ENCODE data around the gene C1orf115.

The C1orf115 gene, protein sequence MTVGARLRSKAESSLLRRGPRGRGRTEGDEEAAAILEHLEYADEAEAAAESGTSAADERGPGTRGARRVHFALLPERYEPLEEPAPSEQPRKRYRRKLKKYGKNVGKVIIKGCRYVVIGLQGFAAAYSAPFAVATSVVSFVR

DNA sequence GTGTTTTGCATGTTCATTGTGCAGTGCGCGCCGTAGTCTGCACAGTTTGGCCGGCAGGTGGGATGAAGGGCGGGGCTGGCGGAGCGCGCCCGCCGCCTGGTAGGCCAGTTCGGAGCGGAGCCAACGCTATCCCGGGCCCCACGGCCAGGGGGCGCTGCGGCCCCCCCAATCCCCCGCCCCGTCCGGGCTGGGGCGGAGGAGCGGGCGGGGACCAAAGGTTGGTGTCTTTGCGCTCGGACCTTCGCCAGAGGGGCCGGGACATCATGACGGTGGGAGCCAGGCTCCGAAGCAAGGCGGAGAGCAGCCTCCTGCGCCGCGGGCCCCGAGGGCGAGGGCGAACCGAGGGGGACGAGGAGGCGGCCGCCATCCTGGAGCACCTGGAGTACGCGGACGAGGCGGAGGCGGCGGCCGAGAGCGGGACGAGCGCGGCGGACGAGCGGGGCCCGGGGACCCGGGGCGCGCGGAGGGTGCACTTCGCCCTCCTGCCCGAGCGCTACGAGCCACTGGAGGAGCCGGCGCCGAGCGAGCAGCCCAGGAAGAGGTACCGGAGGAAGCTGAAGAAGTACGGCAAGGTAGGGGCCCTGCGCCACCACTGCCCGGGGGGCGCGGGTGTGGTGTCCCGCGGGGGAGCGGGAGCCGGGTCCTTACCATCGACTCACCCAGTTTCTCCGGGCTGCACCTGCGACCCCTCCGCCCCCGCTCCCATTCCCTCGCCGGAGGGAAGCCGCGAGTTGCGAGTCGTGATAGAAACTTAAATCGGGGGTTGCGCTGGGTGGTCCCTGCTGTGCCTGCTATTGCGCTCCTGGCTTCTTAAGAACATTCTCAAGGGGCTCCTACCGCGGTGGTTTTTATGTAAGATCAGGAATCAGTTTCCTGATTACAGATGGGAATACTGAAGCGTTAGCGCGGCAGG is at the start of gene C1orf115:
Gene C1orf115, plus strand, starts transcription at position 224 of the 913 bp plus-strand sequence. Its CDS starts 40 bp downstream, at position 264.
- no peak within 1 kb of the TSS for H3K4me2 ChIP-seq (ENCODE audit: low read length)
- H3K4me3 ChIP-seq (ENCODE audit: low read length), result no peak within 1 kb of the TSS

DNA sequence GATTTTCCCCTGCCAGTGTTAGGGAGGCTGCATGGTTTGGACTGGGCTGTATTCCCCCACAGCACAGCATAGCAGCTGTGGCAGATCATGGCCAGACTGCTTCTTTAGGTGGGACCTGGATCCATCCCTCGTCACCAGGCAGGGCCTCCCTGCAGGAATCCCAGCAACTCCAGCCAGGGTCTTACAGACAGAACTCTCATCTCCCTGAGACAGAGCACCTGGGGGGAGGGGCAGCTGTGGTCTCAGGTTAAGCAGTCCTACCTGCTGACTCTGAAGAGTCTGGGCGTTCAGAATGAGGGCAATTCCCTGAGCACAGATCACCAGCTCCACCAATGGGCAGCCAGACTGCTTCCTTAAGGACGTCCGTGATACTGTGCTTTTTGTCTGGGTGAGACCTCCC is 47.9 kb upstream of the C1orf115 start:
- Histone ChIP-seq H3K4me1 (ENCODE audit: control insufficient read depth, low read length) (no peaks in the 10 kb centered on the region), H3K4me3 (ENCODE audit: low read length) (no peak overlapping the region), H3K36me3 (ENCODE audit: control insufficient read depth, low read length) (no peaks in the 10 kb centered on the region), H3K79me2 (ENCODE audit: control insufficient read depth, low read length) (no peaks in the 10 kb centered on the region), H3K9me3 (ENCODE audit: control insufficient read depth, insufficient read depth, low read length) (no peaks in the 10 kb centered on the region), H3K27ac (ENCODE audit: low read depth, low read length) (no peak overlapping the region), H3K9me2 (replicated peaks; ENCODE audit: control insufficient read depth, low read length) (no peaks in the 10 kb centered on the region), H3K4me2 (ENCODE audit: low read length) (no peak overlapping the region), H4K20me1 (ENCODE audit: control insufficient read depth, insufficient read depth, low read depth, low read length) (no peaks in the 10 kb centered on the region), H3F3A (ENCODE audit: control insufficient read depth, insufficient read depth) (no peaks in the 10 kb centered on the region), H3K27me3 (ENCODE audit: control insufficient read depth, low read length) (no peaks in the 10 kb centered on the region)
- no peak for TF ChIP-seq EZH2phosphoT487 (IDR thresholded peaks at IDR 0.05; ENCODE audit: borderline replicate concordance, low read length)
- TF ChIP-seq, protein P1, sequence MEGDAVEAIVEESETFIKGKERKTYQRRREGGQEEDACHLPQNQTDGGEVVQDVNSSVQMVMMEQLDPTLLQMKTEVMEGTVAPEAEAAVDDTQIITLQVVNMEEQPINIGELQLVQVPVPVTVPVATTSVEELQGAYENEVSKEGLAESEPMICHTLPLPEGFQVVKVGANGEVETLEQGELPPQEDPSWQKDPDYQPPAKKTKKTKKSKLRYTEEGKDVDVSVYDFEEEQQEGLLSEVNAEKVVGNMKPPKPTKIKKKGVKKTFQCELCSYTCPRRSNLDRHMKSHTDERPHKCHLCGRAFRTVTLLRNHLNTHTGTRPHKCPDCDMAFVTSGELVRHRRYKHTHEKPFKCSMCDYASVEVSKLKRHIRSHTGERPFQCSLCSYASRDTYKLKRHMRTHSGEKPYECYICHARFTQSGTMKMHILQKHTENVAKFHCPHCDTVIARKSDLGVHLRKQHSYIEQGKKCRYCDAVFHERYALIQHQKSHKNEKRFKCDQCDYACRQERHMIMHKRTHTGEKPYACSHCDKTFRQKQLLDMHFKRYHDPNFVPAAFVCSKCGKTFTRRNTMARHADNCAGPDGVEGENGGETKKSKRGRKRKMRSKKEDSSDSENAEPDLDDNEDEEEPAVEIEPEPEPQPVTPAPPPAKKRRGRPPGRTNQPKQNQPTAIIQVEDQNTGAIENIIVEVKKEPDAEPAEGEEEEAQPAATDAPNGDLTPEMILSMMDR (IDR thresholded peaks at IDR 0.05; ENCODE audit: low read depth, low read length, poor library complexity, severe bottlenecking), result no peak

More for the DNA sequence above, at the start of gene C1orf115:
- Histone ChIP-seq H3K79me2 (ENCODE audit: control insufficient read depth, low read length) (no peaks in the 10 kb centered on the region), H3K27me3 (ENCODE audit: control insufficient read depth, low read length) (no peaks in the 10 kb centered on the region), H3K4me1 (ENCODE audit: control insufficient read depth, low read length) (no peaks in the 10 kb centered on the region), H3F3A (ENCODE audit: control insufficient read depth, insufficient read depth) (no peaks in the 10 kb centered on the region), H3K27ac (ENCODE audit: low read depth, low read length) (no peak within 1 kb of the TSS), H3K9me3 (ENCODE audit: control insufficient read depth, insufficient read depth, low read length) (peaks cover 3% of the 10 kb centered on the region; the same call in 1 of the 2 replicates), H4K20me1 (ENCODE audit: control insufficient read depth, insufficient read depth, low read depth, low read length) (no peaks in the 10 kb centered on the region), H3K36me3 (ENCODE audit: control insufficient read depth, low read length) (no peaks in the 10 kb centered on the region), H3K9me2 (replicated peaks; ENCODE audit: control insufficient read depth, low read length) (no peaks in the 10 kb centered on the region)
- no peak for TF ChIP-seq EZH2phosphoT487 (IDR thresholded peaks at IDR 0.05; ENCODE audit: borderline replicate concordance, low read length)
- TF ChIP-seq, protein P1 (IDR thresholded peaks at IDR 0.05; ENCODE audit: low read depth, low read length, poor library complexity, severe bottlenecking), result peak; percentile 29

DNA sequence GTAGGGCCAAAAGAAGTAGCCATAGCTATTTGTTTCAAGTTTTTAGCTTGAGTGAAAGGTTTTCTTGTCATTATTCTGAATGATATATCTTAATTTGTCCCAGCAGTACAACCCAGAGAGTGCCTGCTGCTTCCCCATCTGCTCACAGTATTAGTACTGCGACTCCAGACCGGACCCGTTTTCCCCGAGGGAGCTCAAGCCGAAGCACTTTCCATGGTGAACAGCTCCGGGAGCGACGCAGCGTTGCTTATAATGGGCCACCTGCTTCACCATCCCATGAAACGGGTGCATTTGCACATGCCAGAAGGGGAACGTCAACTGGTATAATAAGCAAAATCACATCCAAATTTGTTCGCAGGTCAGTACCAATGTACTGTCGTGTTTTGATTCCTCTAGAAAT is 37.2 kb upstream of the C1orf115 start:
- H3K79me2 ChIP-seq (ENCODE audit: control insufficient read depth, low read length), result no peaks in the 10 kb centered on the region
- H3K27me3 ChIP-seq (ENCODE audit: control insufficient read depth, low read length), result no peaks in the 10 kb centered on the region
- no peaks in the 10 kb centered on the region for H3K4me1 ChIP-seq (ENCODE audit: control insufficient read depth, low read length)
- H3K9me3 ChIP-seq (ENCODE audit: control insufficient read depth, insufficient read depth, low read length), result no peaks in the 10 kb centered on the region
- H3K36me3 ChIP-seq (ENCODE audit: control insufficient read depth, low read length), result no peaks in the 10 kb centered on the region
- no peaks in the 10 kb centered on the region for H3F3A ChIP-seq (ENCODE audit: control insufficient read depth, insufficient read depth)
- TF ChIP-seq EZH2phosphoT487 (IDR thresholded peaks at IDR 0.05; ENCODE audit: borderline replicate concordance, low read length), result no peak
- no peaks in the 10 kb centered on the region for H3K9me2 ChIP-seq (replicated peaks; ENCODE audit: control insufficient read depth, low read length)
- H3K27ac ChIP-seq (ENCODE audit: low read depth, low read length), result no peak overlapping the region
- H4K20me1 ChIP-seq (ENCODE audit: control insufficient read depth, insufficient read depth, low read depth, low read length), result no peaks in the 10 kb centered on the region
- H3K4me2 ChIP-seq (ENCODE audit: low read length), result no peak overlapping the region
- no peak overlapping the region for H3K4me3 ChIP-seq (ENCODE audit: low read length)

DNA sequence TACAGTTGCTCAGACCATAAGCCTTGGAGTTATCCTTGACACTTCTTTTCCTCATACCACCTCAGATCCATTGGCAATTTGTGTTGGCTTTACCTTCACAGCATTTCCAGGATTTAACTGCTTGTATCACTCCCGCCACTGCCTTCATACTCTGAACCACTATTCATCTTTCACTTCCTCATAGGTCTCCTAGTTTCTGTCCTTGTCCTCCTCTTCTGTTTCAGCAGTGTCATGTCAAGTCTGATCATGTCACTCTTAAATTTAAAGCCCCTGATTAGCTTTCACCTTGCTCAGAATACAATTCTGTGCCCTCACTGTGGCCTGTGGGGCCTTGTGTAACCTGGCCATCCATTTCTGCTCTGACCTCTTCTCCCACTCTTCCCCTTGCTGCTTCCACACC is 34.7 kb upstream of the C1orf115 start:
- no peak overlapping the region for H3K4me2 ChIP-seq (ENCODE audit: low read length)
- H3K4me3 ChIP-seq (ENCODE audit: low read length), result no peak overlapping the region
- no peak overlapping the region for H3K27ac ChIP-seq (ENCODE audit: low read depth, low read length)
- TF ChIP-seq, protein P1 (IDR thresholded peaks at IDR 0.05; ENCODE audit: low read depth, low read length, poor library complexity, severe bottlenecking), result no peak
- TF ChIP-seq EZH2phosphoT487 (IDR thresholded peaks at IDR 0.05; ENCODE audit: borderline replicate concordance, low read length), result no peak
- no peaks in the 10 kb centered on the region for H3K4me1 ChIP-seq (ENCODE audit: control insufficient read depth, low read length)
- no peaks in the 10 kb centered on the region for H3K9me2 ChIP-seq (replicated peaks; ENCODE audit: control insufficient read depth, low read length)
- H3K79me2 ChIP-seq (ENCODE audit: control insufficient read depth, low read length), result no peaks in the 10 kb centered on the region
- no peaks in the 10 kb centered on the region for H3K9me3 ChIP-seq (ENCODE audit: control insufficient read depth, insufficient read depth, low read length)
- no peaks in the 10 kb centered on the region for H3K27me3 ChIP-seq (ENCODE audit: control insufficient read depth, low read length)
- H3F3A ChIP-seq (ENCODE audit: control insufficient read depth, insufficient read depth), result no peaks in the 10 kb centered on the region
- no peaks in the 10 kb centered on the region for H4K20me1 ChIP-seq (ENCODE audit: control insufficient read depth, insufficient read depth, low read depth, low read length)
- no peaks in the 10 kb centered on the region for H3K36me3 ChIP-seq (ENCODE audit: control insufficient read depth, low read length)
